K562 (cell line): Measurements from ENCODE around the gene CTPS1. TPM values are rescaled to one million over a fixed set of nuclear protein-coding genes. Genes with fewer than 3 reads are reported as not detected.

Experiments used
- ARHGAP35 ChIP-seq: fragments of 450-650 bp; IDR thresholded peaks from 2 replicates; pipeline ENCODE4 v1.6.1; 2018; ENCODE audit not compliant: partially characterized antibody
- ARNT ChIP-seq, 2 experiments: fragments of 450-650 bp; IDR thresholded peaks; 2 replicates each; pipeline ENCODE4 v1.6.1; 2016; ENCODE audit warnings: mild to moderate bottlenecking in 1 of 2
- BRCA1 ChIP-seq, 2 experiments: fragments of 450-650 bp in 1 of 2; sonication (generic) in 1 of 2; formaldehyde crosslinking in 1 of 2; IDR thresholded peaks; 2 replicates each; pipeline versions ENCODE4 v1.5.0 to v1.6.1; 2017 to 2020; ENCODE audit warnings: mild to moderate bottlenecking in 1 of 2, missing genetic modification reagents in 1 of 2
- EZH2 ChIP-seq: IDR thresholded peaks from 2 replicates; pipeline ENCODE4 v1.6.1; 2012; ENCODE audit warnings: low read depth, mild to moderate bottlenecking, inconsistent platforms, low read length, borderline replicate concordance
- HDAC6 ChIP-seq: IDR thresholded peaks from 2 replicates; pipeline ENCODE4 v1.6.1; 2012; ENCODE audit warnings: low read depth, mild to moderate bottlenecking, control low read depth, inconsistent platforms, low read length, moderate library complexity
- HNRNPH1 ChIP-seq: fragments of 200-400 bp; formaldehyde crosslinking; optimal IDR thresholded peaks from 2 replicates; pipeline ENCODE3; 2017; ENCODE audit warnings: low read depth, mild to moderate bottlenecking, low read length, moderate library complexity
- KLF10 ChIP-seq: fragments of 250-450 bp; sonication (Bioruptor Pico); IDR thresholded peaks from 2 replicates; pipeline ENCODE4 v1.6.1; 2021; ENCODE audit warnings: matching md5 sums
- NCOA4 ChIP-seq: fragments of 450-650 bp; IDR thresholded peaks from 2 replicates; pipeline ENCODE4 v1.6.1; 2018; ENCODE audit warnings: mild to moderate bottlenecking; ENCODE audit not compliant: partially characterized antibody
- NCOR1 ChIP-seq: fragments of 450-650 bp; IDR thresholded peaks from 2 replicates; pipeline ENCODE4 v1.6.1; 2016; ENCODE audit warnings: mild to moderate bottlenecking, moderate library complexity
- NFATC3 ChIP-seq: fragments of 450-650 bp; IDR thresholded peaks from 2 replicates; pipeline ENCODE4 v1.6.1; 2017; ENCODE audit warnings: mild to moderate bottlenecking
- RBM14 ChIP-seq: fragments of 200-400 bp; formaldehyde crosslinking; IDR thresholded peaks from 2 replicates; pipeline ENCODE4 v1.6.1; 2018; ENCODE audit warnings: low read depth, mild to moderate bottlenecking, low read length, moderate library complexity, borderline replicate concordance; ENCODE audit not compliant: insufficient read depth
- RBM17 ChIP-seq: fragments of 200-400 bp; formaldehyde crosslinking; IDR thresholded peaks from 2 replicates; pipeline ENCODE4 v1.6.1; 2017; ENCODE audit warnings: low read depth, mild to moderate bottlenecking, low read length, borderline replicate concordance
- RFX5 ChIP-seq: IDR thresholded peaks from 2 replicates; pipeline ENCODE4 v1.6.1; 2011; ENCODE audit warnings: low read depth, mild to moderate bottlenecking, improper control_type of control experiment, low read length
- SIRT6 ChIP-seq: IDR thresholded peaks from one replicate; pipeline ENCODE4 v1.6.1; 2012; ENCODE audit warnings: low read depth, mild to moderate bottlenecking, control low read depth, inconsistent platforms, low read length, moderate library complexity
- SMAD3 ChIP-seq: fragments of 450-650 bp; formaldehyde crosslinking; conservative IDR thresholded peaks from 2 replicates; pipeline ENCODE4 v1.4.0; 2020; ENCODE audit warnings: mild to moderate bottlenecking
- TAF15 ChIP-seq: fragments of 200-400 bp; formaldehyde crosslinking; IDR thresholded peaks from 2 replicates; pipeline ENCODE4 v1.6.1; 2017; ENCODE audit warnings: mild to moderate bottlenecking, low read depth, low read length, moderate library complexity
- ZBTB17 ChIP-seq: fragments of 450-650 bp; formaldehyde crosslinking; IDR thresholded peaks from 2 replicates; pipeline ENCODE4 v1.4.0; 2020; ENCODE audit warnings: mild to moderate bottlenecking
- ZHX1 ChIP-seq: fragments of 150-350 bp; conservative IDR thresholded peaks from 2 replicates; pipeline ENCODE4 v1.6.1; 2014; ENCODE audit warnings: low read length
- ZKSCAN8 ChIP-seq: fragments of 200-800 bp; sonication (Bioruptor generic); IDR thresholded peaks from 2 replicates; pipeline ENCODE4 v1.6.1; 2016; ENCODE audit warnings: missing genetic modification characterization, missing compliant biosample characterization
- ZNF124 ChIP-seq: sonication (generic); formaldehyde crosslinking; IDR thresholded peaks from 2 replicates; pipeline ENCODE4 v1.8.1; 2022; ENCODE audit warnings: missing genetic modification reagents
- ZNF277 ChIP-seq: fragments of 250-450 bp; sonication (Bioruptor Pico); IDR thresholded peaks from 2 replicates; pipeline ENCODE4 v1.8.0; 2022; ENCODE audit warnings: inconsistent platforms, mild to moderate bottlenecking, moderate library complexity, borderline replicate concordance
- ZNF311 ChIP-seq: fragments of 250-450 bp; sonication (Bioruptor Pico); IDR thresholded peaks from 2 replicates; pipeline ENCODE4 v1.4.0; 2020; ENCODE audit warnings: mild to moderate bottlenecking, moderate library complexity
- ZNF699 ChIP-seq: fragments of 250-450 bp; sonication (Bioruptor Pico); IDR thresholded peaks from 2 replicates; pipeline ENCODE4 v1.8.0; 2021; ENCODE audit warnings: mild to moderate bottlenecking, moderate library complexity; ENCODE audit not compliant: insufficient replicate concordance
- ZNF785 ChIP-seq: fragments of 250-450 bp; sonication (Bioruptor Pico); IDR thresholded peaks from 2 replicates; pipeline ENCODE4 v1.4.0; 2020; ENCODE audit warnings: mild to moderate bottlenecking
- polyA plus RNA-seq, 8 experiments: library from polyadenylated mRNA; depleted of rRNA in 4 of 8; stranded (reverse) in 5 of 8; unstranded in 3 of 8; fragments of >200 nt; fragmentation: Nextera tagmentation in 2 of 8; fragmentation: Illumina TruSeq in 1 of 8; extraction: Ambion mirVana in 2 of 8; extraction: Trizol in 1 of 8; gene quantifications; 2 replicates each; pipeline versions ENCODE4 v1.2.1 to v1.2.3, GENCODE V29; 2011 to 2014; ENCODE audit warnings: inconsistent platforms in 1 of 8, missing spikeins in 1 of 8
- total RNA-seq, 7 experiments: library from RNA; depleted of rRNA in 6 of 7; stranded (reverse); fragments of >200 nt in 6 of 7; fragmentation: Illumina TruSeq in 2 of 7; extraction: Trizol in 2 of 7; gene quantifications; 2 replicates each; pipeline versions ENCODE4 v1.2.1 to v1.2.3, GENCODE V29; 2011 to 2021; ENCODE audit warnings: low replicate concordance in 1 of 7
- TF ChIP-seq, protein P1 (sequence below): fragments of 250-450 bp; sonication (Bioruptor Pico); IDR thresholded peaks from 2 replicates; pipeline ENCODE4 v1.4.0; 2020

CTPS1 gene
- total and polyA plus RNA-seq, 9 of the 15 experiments (the other 6 are each of a cell fraction or from before 2014, with no cell fraction given), result 44.4 to 164 (median 87.7) TPM

DNA sequence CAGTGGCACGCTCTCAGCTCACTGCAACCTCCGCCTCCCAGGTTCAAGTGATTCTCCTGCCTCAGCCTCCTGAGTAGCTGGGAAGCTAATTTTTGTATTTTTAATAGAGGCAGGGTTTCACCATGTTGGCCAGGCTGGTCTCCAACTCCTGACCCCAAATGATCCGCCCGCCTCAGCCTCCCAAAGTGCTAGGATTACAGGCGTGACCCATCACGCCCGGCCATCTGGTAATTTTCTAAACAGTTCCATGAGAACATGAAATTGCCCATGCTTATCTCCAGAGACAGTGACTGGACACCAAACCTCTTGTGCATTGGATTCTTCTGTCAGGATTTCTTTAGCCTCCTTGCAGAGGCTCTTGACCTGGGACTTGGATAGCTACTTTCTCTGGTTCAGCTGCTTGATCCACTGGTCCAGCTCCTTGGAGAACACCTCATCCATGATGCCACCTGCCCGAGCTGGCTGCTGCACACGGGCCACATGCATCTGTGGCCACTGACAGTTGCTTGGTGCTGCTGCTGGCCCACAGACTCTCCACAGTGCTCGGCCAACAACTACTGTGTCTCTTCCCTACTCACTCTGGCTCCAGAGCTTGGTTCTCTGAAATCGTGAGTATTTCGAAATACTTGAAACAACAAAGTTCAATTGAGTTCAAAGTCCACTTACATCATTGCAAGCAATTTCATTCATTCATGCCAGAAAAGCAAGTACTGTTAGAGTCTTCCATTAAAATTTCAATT lies 40.0 kb upstream of the CTPS1 start (continued):
- TF ChIP-seq BRCA1 (IDR thresholded peaks at IDR 0.05) (no peak), BRCA1 (CRISPR knock-in tag; IDR thresholded peaks at IDR 0.05) (no peak), RBM14 (no peak), ZHX1 (no peak), ZNF124 (CRISPR knock-in tag) (no peak), KLF10 (CRISPR knock-in tag) (no peak), NCOA4 (no peak), ZNF311 (no peak), HDAC6 (no peak), ZNF699 (CRISPR knock-in tag) (no peak), TAF15 (no peak), NCOR1 (peak; percentile 95), RFX5 (no peak), NFATC3 (0 out of 2 replicates have a peak, but pooled peaks have one; percentile 52), HNRNPH1 (no peak), SMAD3 (CRISPR knock-in tag) (no peak), SIRT6 (no peak), EZH2 (no peak), ZKSCAN8 (CRISPR knock-in tag) (no peak), ZNF277 (CRISPR knock-in tag) (no peak), ARHGAP35 (no peak), ARNT (IDR thresholded peaks at IDR 0.05) (peak; percentile 75 to 81; a peak in 2 of 4 replicates), ZBTB17 (CRISPR knock-in tag) (no peak), ZNF785 (no peak), RBM17 (no peak)
- TF ChIP-seq, protein P1, sequence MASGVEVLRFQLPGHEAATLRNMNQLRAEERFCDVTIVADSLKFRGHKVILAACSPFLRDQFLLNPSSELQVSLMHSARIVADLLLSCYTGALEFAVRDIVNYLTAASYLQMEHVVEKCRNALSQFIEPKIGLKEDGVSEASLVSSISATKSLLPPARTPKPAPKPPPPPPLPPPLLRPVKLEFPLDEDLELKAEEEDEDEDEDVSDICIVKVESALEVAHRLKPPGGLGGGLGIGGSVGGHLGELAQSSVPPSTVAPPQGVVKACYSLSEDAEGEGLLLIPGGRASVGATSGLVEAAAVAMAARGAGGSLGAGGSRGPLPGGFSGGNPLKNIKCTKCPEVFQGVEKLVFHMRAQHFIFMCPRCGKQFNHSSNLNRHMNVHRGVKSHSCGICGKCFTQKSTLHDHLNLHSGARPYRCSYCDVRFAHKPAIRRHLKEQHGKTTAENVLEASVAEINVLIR (CRISPR knock-in tag), result no peak
